RWPE2 (cell line): ENCODE results near the gene DNALI1.
"Not testable (repeated sequence)": the region's sequence is repeated elsewhere in the genome, so short reads cannot be mapped to it uniquely, and the experiment has no call there.

Experiments used
- ATAC-seq: fragments of 200-7000 bp; cut with Tn5 transposase; 3 replicates; pipeline ENCODE4 v1.9.1; 2021; ENCODE audit warnings: low read depth
- DNase-seq: peaks from one replicate; pipeline ENCODE4 v3.0.0-alpha.2; 2020; ENCODE audit warnings: low spot score
- H3K27ac ChIP-seq: fragments of 450-650 bp; 2 replicates; pipeline ENCODE4 v1.5.1; 2017; ENCODE audit warnings: mild to moderate bottlenecking; ENCODE audit not compliant: poor library complexity, severe bottlenecking
- H3K27me3 ChIP-seq: fragments of 250-450 bp; sonication (Bioruptor Pico); 2 replicates; pipeline ENCODE4 v1.5.1; 2021; ENCODE audit warnings: mild to moderate bottlenecking, moderate library complexity; ENCODE audit not compliant: insufficient read depth, poor library complexity, severe bottlenecking
- H3K36me3 ChIP-seq: fragments of 250-450 bp; sonication (Bioruptor Pico); 2 replicates; pipeline ENCODE4 v1.5.1; 2020; ENCODE audit warnings: low read depth, mild to moderate bottlenecking, moderate library complexity
- H3K4me1 ChIP-seq: fragments of 250-450 bp; sonication (Bioruptor Pico); 2 replicates; pipeline ENCODE4 v1.5.1; 2021; ENCODE audit warnings: mild to moderate bottlenecking, moderate library complexity; ENCODE audit not compliant: insufficient read depth, poor library complexity, severe bottlenecking
- H3K4me3 ChIP-seq: fragments of 250-450 bp; sonication (Bioruptor Pico); 2 replicates; pipeline ENCODE4 v1.5.1; 2021; ENCODE audit warnings: mild to moderate bottlenecking, moderate library complexity; ENCODE audit not compliant: severe bottlenecking
- H3K9me3 ChIP-seq: fragments of 250-450 bp; sonication (Bioruptor Pico); 2 replicates; pipeline ENCODE4 v1.5.1; 2021; ENCODE audit warnings: mild to moderate bottlenecking, moderate library complexity; ENCODE audit not compliant: severe bottlenecking
- TF ChIP-seq, protein P1 (sequence below): fragments of 450-650 bp; IDR thresholded peaks from one replicate; pipeline ENCODE4 v1.5.1; 2017; ENCODE audit warnings: mild to moderate bottlenecking, moderate library complexity; ENCODE audit not compliant: poor library complexity, severe bottlenecking

The DNALI1 gene

DNA sequence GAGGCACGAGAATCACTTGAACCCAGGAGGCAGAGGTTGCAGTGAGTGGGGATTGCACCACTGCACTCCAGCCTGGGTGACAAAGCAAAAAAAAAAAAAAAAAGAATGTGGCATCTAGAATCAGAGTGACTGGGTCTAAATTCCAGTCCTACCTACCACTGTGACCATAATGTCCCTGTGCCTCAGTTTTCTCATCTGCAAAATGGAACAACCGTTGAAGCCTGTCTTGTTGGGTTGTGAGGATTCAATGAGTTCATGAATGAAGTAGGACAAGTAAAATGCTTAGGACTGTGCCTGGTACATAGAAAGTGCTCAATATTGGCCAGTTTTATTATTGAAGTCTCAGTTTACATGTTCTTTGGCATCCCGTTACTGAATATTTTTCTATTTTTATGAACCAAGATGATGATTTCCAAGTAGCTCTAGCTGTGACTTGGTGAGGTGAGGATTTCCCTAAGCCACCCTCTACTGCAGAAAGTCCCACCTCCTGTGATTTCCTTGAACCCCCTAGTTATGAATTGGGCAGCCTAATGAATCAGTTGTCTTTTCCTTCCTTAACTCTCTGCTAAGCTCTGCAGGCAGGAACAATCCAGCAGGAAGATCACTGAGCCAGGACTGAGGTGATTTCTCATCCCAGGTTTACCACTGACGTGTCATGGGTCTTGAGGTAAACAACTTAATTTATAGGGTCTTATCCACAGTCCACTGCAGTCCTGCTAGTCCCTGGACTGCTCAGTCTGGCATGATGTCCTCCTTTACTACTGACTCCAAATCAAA, 23.2 kb upstream of the DNALI1 start:
- Histone ChIP-seq H3K27ac (peak overlapping the region; percentile 79), H3K36me3 (peaks cover 28% of the 10 kb centered on the region), H3K9me3 (no peaks in the 10 kb centered on the region), H3K4me1 (peaks cover 41% of the 10 kb centered on the region), H3K27me3 (no peaks in the 10 kb centered on the region), H3K4me3 (no peak overlapping the region)
- ATAC-seq (no peak), DNase-seq (no peak)
- TF ChIP-seq, protein P1, sequence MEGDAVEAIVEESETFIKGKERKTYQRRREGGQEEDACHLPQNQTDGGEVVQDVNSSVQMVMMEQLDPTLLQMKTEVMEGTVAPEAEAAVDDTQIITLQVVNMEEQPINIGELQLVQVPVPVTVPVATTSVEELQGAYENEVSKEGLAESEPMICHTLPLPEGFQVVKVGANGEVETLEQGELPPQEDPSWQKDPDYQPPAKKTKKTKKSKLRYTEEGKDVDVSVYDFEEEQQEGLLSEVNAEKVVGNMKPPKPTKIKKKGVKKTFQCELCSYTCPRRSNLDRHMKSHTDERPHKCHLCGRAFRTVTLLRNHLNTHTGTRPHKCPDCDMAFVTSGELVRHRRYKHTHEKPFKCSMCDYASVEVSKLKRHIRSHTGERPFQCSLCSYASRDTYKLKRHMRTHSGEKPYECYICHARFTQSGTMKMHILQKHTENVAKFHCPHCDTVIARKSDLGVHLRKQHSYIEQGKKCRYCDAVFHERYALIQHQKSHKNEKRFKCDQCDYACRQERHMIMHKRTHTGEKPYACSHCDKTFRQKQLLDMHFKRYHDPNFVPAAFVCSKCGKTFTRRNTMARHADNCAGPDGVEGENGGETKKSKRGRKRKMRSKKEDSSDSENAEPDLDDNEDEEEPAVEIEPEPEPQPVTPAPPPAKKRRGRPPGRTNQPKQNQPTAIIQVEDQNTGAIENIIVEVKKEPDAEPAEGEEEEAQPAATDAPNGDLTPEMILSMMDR: no peak

GRCh38 chr1:37537378-37537777, 19.4 kb upstream of the DNALI1 start:
- H3K36me3 ChIP-seq: peaks cover 61% of the 10 kb centered on the region
- ATAC-seq (peak; percentile 71), DNase-seq (no peak)
- TF ChIP-seq, protein P1: no peak
- peaks cover 41% of the 10 kb centered on the region for H3K4me1 ChIP-seq
- peak overlapping the region; percentile 79 for H3K27ac ChIP-seq
- H3K4me3 ChIP-seq: no peak overlapping the region
- no peaks in the 10 kb centered on the region for H3K9me3 ChIP-seq
- H3K27me3 ChIP-seq: no peaks in the 10 kb centered on the region

GRCh38 chr1:37539154-37539553, 17.6 kb upstream of the DNALI1 start:
- H3K4me3 ChIP-seq, H3K9me3 ChIP-seq, H3K27me3 ChIP-seq, DNase-seq, ATAC-seq, H3K27ac ChIP-seq: not testable (repeated sequence)
- Histone ChIP-seq H3K36me3 (peaks cover 76% of the 10 kb centered on the region), H3K4me1 (peaks cover 34% of the 10 kb centered on the region)

DNA sequence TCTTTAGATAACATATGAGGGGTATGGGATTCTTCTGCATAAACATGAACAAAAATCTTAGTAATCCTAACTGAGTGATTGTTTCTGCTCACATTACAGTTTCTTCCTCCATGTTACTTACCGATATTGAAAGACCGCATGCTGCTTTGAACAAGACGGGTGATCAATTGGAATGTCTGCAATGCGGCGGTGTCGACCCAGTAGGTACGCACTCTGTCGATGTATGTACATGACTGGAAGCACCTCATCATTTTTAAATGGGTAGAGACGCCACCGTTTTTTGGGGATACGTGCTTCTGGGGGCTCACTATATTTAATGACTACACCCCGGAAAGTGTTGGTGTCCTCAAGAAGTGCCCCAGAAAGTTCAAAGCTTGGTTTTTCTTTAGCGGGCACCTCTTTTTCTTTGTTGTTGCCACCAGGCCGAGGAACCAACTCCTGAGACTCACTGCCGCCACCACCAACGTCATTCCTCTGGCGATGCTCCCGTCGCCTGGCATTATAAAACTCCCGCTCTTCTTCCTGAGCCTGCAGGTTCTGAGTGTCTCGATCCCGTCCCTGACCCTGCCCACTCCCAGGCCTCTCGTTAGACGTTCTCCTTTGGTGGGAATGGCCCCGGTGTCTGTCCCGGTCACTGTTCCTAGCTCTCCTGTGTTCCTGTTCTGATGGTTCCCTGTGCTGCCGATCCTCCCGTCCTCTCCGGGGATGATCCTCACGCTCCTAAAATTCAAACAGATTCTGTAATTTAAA, 16.5 kb upstream of the DNALI1 start:
- H3K27me3 ChIP-seq: no peaks in the 10 kb centered on the region
- peaks cover 79% of the 10 kb centered on the region for H3K36me3 ChIP-seq
- DNase-seq: no peak
- no peak overlapping the region for H3K27ac ChIP-seq
- H3K4me3 ChIP-seq: no peak overlapping the region
- TF ChIP-seq, protein P1: no peak
- no peak for ATAC-seq
- peaks cover 25% of the 10 kb centered on the region for H3K4me1 ChIP-seq
- H3K9me3 ChIP-seq: no peaks in the 10 kb centered on the region

DNA sequence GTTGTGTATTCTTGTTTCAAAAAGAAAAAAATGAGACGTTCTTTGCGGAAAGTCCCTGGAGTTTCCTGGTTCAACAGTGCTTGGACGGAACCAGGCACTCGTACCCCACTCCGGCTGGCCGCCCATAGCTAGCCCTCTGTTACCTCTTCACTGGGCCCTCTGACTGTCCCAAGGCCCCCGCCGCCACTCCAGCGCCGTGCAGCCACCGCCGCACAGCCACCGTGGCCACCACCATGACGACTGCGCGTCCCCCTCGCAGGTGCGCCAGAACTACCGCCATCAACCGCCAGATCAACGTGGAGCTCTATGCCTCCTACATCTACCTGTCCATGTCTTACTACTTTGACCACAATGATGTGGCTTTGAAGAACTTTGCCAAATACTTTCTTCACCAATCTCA, 12.2 kb upstream of the DNALI1 start:
- Histone ChIP-seq H3K4me3 (no peak overlapping the region), H3K27ac (no peak overlapping the region), H3K4me1 (no peaks in the 10 kb centered on the region), H3K9me3 (no peaks in the 10 kb centered on the region), H3K27me3 (no peaks in the 10 kb centered on the region), H3K36me3 (peaks cover 84% of the 10 kb centered on the region)
- TF ChIP-seq, protein P1: no peak
- DNase-seq: no peak
- no peak for ATAC-seq
